ENCODE results near the gene AUH. TPM values are rescaled to one million over a fixed set of nuclear protein-coding genes. Genes with fewer than 3 reads are reported as not detected.

Gene AUH
- total and polyA plus RNA-seq, 8 donors: 13.6 to 33.7 (median 23.0) TPM

DNA sequence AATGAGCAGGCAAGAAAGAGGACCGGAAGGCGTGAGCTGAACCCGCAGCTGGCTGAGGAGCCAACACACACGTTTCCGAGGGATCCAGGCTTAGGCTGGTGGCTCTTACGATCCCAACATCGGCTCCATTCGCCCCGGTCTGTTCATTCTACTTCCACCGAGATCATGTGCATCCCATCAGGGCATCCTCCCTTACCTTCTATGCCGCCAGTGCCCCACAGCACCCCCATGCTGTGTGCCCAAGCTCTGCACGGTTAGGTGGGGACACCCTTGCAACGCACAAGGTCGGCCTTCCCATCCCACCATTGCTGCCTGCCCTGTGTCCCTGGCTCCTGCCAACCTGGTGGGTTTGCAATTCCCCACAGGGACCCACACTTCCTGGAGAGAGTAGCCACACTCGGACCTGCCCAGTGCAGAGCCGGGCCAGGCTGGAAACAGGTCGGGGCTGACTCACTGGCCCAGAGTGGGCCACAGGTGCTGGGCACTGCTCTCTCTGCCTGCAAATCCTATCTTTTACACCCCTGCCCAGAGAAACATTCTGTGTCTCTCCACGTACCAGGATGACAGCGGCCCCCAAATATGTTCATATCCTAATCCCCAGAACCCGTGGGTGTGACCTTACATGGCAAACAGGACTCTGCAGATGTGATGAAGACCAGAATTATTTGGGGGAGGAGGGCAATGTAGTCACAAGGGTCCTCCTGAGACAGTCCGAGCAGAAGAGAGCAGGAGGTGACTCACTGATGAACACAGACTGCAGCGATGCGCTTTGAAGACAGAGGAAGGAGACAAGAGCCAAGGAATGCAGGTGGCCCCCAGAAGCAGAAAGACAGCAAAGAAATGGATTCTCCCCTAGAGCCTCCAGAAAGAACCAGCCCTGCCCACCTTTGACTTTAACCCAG, 182.2 kb downstream of the AUH start:
- DNase-seq (no peak), ATAC-seq (no peak)
- Histone ChIP-seq H3K9me3 (no peaks in the 10 kb centered on the region), H3K4me3 (no peak overlapping the region), H3K4me1 (peaks cover 6 to 9% of the 10 kb centered on the region in 2 donors), H3K27me3 (no peaks in the 10 kb centered on the region), H3K27ac (no peak overlapping the region), H3K36me3 (no peaks in the 10 kb centered on the region)
- intact Hi-C loops (cut with DNase I): no loop called here
- TF ChIP-seq CTCF (IDR thresholded peaks at IDR 0.05): no peak

GRCh38 chr9:91178281-91179236, 183.2 kb downstream of the AUH start:
- no peak for TF ChIP-seq CTCF (IDR thresholded peaks at IDR 0.05)
- DNase-seq (no peak), ATAC-seq (no peak)
- no peaks in the 10 kb centered on the region for H3K36me3 ChIP-seq
- H3K27me3 ChIP-seq: no peaks in the 10 kb centered on the region
- H3K9me3 ChIP-seq: no peaks in the 10 kb centered on the region
- no peak overlapping the region for H3K27ac ChIP-seq
- no peak overlapping the region for H3K4me3 ChIP-seq
- peaks cover 6 to 15% of the 10 kb centered on the region in 2 donors for H3K4me1 ChIP-seq
- intact Hi-C loops (cut with DNase I): no loop called here

- Histone ChIP-seq H3K27ac (no peak overlapping the region), H3K4me1 (peaks cover 6 to 15% of the 10 kb centered on the region in 2 donors), H3K9me3 (no peaks in the 10 kb centered on the region), H3K4me3 (no peak overlapping the region), H3K36me3 (no peaks in the 10 kb centered on the region), H3K27me3 (no peaks in the 10 kb centered on the region)
- intact Hi-C loops (cut with DNase I): no loop called here
- no peak for TF ChIP-seq CTCF (IDR thresholded peaks at IDR 0.05)
- DNase-seq (peak in 1 of 4 donors; percentile 86), ATAC-seq (no peak)
Measured at GRCh38 chr9:91177661-91178280, 183.9 kb downstream of the AUH start.

GRCh38 chr9:91177081-91177480, 184.6 kb downstream of the AUH start:
- no peak for DNase-seq
- Histone ChIP-seq H3K4me1 (peaks cover 6 to 15% of the 10 kb centered on the region in 2 donors), H3K27ac (no peak overlapping the region), H3K4me3 (no peak overlapping the region), H3K27me3 (no peaks in the 10 kb centered on the region), H3K9me3 (no peaks in the 10 kb centered on the region), H3K36me3 (no peaks in the 10 kb centered on the region)
- intact Hi-C loops (cut with DNase I): no loop called here
- no peak for ATAC-seq
- no peak for TF ChIP-seq CTCF (IDR thresholded peaks at IDR 0.05)
